GM13976 (cell line): Measurements from ENCODE around the gene ALOX15.

Experiments
- DNase-seq: peaks from one replicate; pipeline ENCODE4 v3.0.0; 2012; ENCODE audit warnings: low spot score
- in situ Hi-C: fragments of 300-500 bp; cut with MboI; formaldehyde crosslinking; loops from one replicate; pipeline ENCODE4 v1.12.0; 2022; ENCODE audit warnings: low sequenced_read_pairs, mixed read lengths, inconsistent platforms; ENCODE audit not compliant: unreplicated experiment
- TF ChIP-seq, protein P1 (sequence below): IDR thresholded peaks from 2 replicates; pipeline ENCODE4 v1.5.1; 2012; ENCODE audit warnings: borderline replicate concordance, mild to moderate bottlenecking; ENCODE audit not compliant: insufficient read depth; ENCODE audit errors: extremely low read depth, missing control alignments, control extremely low read depth

ALOX15 gene

GRCh38 chr17:4675791-4676190, 34.3 kb upstream of the ALOX15 start:
- in situ Hi-C loops: no loop called here
- TF ChIP-seq, protein P1, sequence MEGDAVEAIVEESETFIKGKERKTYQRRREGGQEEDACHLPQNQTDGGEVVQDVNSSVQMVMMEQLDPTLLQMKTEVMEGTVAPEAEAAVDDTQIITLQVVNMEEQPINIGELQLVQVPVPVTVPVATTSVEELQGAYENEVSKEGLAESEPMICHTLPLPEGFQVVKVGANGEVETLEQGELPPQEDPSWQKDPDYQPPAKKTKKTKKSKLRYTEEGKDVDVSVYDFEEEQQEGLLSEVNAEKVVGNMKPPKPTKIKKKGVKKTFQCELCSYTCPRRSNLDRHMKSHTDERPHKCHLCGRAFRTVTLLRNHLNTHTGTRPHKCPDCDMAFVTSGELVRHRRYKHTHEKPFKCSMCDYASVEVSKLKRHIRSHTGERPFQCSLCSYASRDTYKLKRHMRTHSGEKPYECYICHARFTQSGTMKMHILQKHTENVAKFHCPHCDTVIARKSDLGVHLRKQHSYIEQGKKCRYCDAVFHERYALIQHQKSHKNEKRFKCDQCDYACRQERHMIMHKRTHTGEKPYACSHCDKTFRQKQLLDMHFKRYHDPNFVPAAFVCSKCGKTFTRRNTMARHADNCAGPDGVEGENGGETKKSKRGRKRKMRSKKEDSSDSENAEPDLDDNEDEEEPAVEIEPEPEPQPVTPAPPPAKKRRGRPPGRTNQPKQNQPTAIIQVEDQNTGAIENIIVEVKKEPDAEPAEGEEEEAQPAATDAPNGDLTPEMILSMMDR: no peak
- DNase-seq: no peak

DNA sequence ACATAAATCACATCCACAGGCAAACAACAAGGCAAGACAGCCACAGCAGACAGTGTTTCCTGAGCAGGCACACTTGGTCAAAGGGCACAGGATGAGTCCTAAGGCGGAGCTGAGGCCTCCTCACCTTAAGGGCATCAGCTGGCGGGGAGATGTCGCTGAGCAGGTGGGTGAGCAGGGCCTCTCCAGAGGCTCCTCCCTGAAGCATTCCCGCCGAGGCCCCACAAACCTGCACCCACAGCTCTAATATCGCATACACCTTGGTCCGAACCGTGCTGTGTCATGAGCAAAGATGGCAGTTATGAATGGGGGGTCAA, 33.2 kb upstream of the ALOX15 start:
- in situ Hi-C loops: no loop called here
- DNase-seq: no peak
- TF ChIP-seq, protein P1: no peak

DNA sequence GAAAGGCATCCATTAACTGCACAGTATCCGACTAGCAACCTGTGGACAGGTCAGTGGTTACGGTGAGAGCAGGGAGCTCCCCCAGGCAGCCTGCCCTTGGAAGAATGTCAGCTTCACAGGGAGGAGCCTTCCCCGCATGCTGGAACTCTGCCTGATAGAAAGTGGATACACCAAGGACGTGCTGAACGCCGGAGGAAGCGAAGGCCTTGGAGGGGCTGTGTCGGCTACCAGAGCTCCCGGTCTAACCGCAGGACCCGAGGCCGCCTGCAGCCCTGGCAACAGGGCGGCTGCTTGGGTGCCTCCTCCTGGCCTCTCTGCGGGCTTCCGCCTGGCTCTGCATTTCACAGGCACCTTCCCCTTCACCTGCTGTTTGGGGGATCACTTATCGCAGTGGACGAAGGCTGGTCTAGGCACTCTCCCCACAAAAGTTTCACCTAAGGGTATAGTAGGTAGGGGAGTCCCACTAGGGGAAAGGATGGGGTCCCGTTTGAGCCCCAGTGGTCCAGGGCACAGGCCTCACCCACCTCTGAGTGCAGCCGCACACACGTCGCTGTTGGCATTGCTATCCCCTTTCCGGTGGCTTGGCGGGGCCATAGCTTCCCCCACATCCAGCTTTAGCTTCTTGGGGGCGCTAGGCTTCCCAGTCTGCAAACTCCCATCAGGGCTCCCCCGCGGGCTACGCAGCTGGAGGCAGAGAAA, 32.7 kb upstream of the ALOX15 start:
- in situ Hi-C loops: no loop called here
- DNase-seq: no peak
- TF ChIP-seq, protein P1: no peak

DNA sequence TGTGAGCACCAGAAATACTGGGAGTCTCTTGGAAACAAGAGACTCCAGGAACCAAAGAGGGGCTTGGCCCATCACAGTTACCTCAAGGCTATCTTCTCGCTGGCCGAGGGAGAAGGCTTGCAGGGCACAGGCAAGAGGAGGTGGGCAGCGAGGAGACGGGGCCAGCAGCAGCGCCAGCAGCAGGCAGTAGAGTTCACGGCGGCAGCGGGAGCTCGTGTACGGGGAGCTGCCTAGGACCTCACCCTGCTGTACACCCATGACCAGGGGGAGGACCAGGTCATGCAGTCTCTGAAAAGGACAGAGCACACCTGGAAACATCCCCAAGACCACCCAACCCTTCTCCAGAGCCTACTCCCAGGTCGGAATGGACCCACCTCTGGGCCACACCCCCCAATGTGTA, 31.7 kb upstream of the ALOX15 start:
- TF ChIP-seq, protein P1: no peak
- in situ Hi-C loops: no loop called here

GRCh38 chr17:4672751-4673150, 31.3 kb upstream of the ALOX15 start:
- DNase-seq: no peak
- in situ Hi-C loops: no loop called here
- TF ChIP-seq, protein P1: no peak

More for the DNA sequence above, 31.7 kb upstream of the ALOX15 start:
- no peak for DNase-seq

GRCh38 chr17:4672055-4672630, 30.7 kb upstream of the ALOX15 start:
- in situ Hi-C loops: no loop called here
- TF ChIP-seq, protein P1: no peak
- DNase-seq: no peak

- no peak for DNase-seq
- TF ChIP-seq, protein P1: no peak
- in situ Hi-C loops: no loop called here
Observed at GRCh38 chr17:4667166-4667565, 25.7 kb upstream of the ALOX15 start.
